ENCODE measurements around the gene PINLYP. TPM values are rescaled to one million over a fixed set of nuclear protein-coding genes. Genes with fewer than 3 reads are reported as not detected.

PINLYP gene
- total and polyA plus RNA-seq, 9 of the 15 experiments (the other 6 are each of a cell fraction or from before 2014, with no cell fraction given), result 1.00 to 6.7 (median 2.2) TPM

GRCh38 chr19:43595999-43596841 is 20.6 kb downstream of the PINLYP start, which contains the start of the genes IRGQ and ZNF576 (continued):
- no peak for TF ChIP-seq CUX1 (CRISPR knock-in tag; IDR thresholded peaks at IDR 0.05)
- 0 out of 6 replicates have a peak, but pooled peaks of 1 of the 3 experiments have one; percentile 30 for TF ChIP-seq ZBTB11 (CRISPR knock-in tag; IDR thresholded peaks at IDR 0.05)
- peak; percentile 54 for TF ChIP-seq CCNT2 (IDR thresholded peaks at IDR 0.05; ENCODE audit: borderline replicate concordance, extremely low read depth, insufficient read length, low read depth, low read length)
- no peak for TF ChIP-seq CREBBP (IDR thresholded peaks at IDR 0.05; ENCODE audit: low read depth, low read length)
- TF ChIP-seq KLF10 (CRISPR knock-in tag; IDR thresholded peaks at IDR 0.05), result no peak
- TF ChIP-seq FIP1L1 (IDR thresholded peaks at IDR 0.05; ENCODE audit: low read depth, low read length, poor library complexity, severe bottlenecking), result no peak
- peak in 1 of 2 experiments; percentile 98; a peak in 2 of 4 replicates for TF ChIP-seq ZNF639 (CRISPR knock-in tag; conservative IDR thresholded peaks at IDR 0.05 in 1 of 2, IDR thresholded peaks at IDR 0.05 in 1 of 2)
- peak; percentile 46; the same call in 1 of the 2 replicates for TF ChIP-seq ZNF165 (CRISPR knock-in tag; IDR thresholded peaks at IDR 0.05; ENCODE audit: borderline replicate concordance)
- TF ChIP-seq ZNF445 (CRISPR knock-in tag; IDR thresholded peaks at IDR 0.05; ENCODE audit: low read depth), result no peak
- no peak for TF ChIP-seq ZNF347 (CRISPR knock-in tag; IDR thresholded peaks at IDR 0.05; ENCODE audit: low read depth)
- TF ChIP-seq NR4A1 (CRISPR knock-in tag; IDR thresholded peaks at IDR 0.05), result peak; percentile 80; the same call in 1 of the 2 replicates
- TF ChIP-seq NR4A1 (tag; IDR thresholded peaks at IDR 0.05), result no peak
- no peak for TF ChIP-seq MAFG (tag; conservative IDR thresholded peaks at IDR 0.05)
- no peak for TF ChIP-seq ZNF408 (CRISPR knock-in tag; IDR thresholded peaks at IDR 0.05; ENCODE audit: low read depth)
- TF ChIP-seq MTA2 (IDR thresholded peaks at IDR 0.05; ENCODE audit: low read depth), result no peak
- TF ChIP-seq ZNF23 (CRISPR knock-in tag; IDR thresholded peaks at IDR 0.05), result no peak

All from K562 (cell line).